Measurements from ENCODE around the gene ADCY3.
A peak's percentile ranks its signal among the peaks of the same experiment; 100 is the strongest.
"Not testable (repeated sequence)": the region's sequence is repeated elsewhere in the genome, so short reads cannot be mapped to it uniquely, and the experiment has no call there.

Gene ADCY3

GRCh38 chr2:24805811-24806660 lies 114.0 kb downstream of the ADCY3 start:
- DNase-seq: not testable (repeated sequence)

GRCh38 chr2:24800487-24800886 lies 119.5 kb downstream of the ADCY3 start:
- not testable (repeated sequence) for DNase-seq

- no peak for DNase-seq
These were observed 122.4 kb downstream of the ADCY3 start for GRCh38 chr2:24797644-24798043.

GRCh38 chr2:24793761-24794435 lies 126.1 kb downstream of the ADCY3 start:
- peak; percentile 24 for DNase-seq

- peak; percentile 96 for DNase-seq
These were observed 126.9 kb downstream of the ADCY3 start, which contains the start of the genes CENPO and PTRHD1 for GRCh38 chr2:24792874-24793760. CENPO (plus strand) TSS chr2:24793425; CDS start chr2:24793920, 495 bp downstream. PTRHD1 (minus strand) TSS chr2:24793391; CDS start chr2:24793377, 14 bp downstream.

- DNase-seq: no peak
These were observed 127.5 kb downstream of the ADCY3 start for GRCh38 chr2:24792542-24792873.

- DNase-seq: no peak
These were observed 128.6 kb downstream of the ADCY3 start for GRCh38 chr2:24791452-24791851.

- no peak for DNase-seq
These were observed 131.2 kb downstream of the ADCY3 start for GRCh38 chr2:24788816-24789215.

GRCh38 chr2:24787532-24787931 lies 132.5 kb downstream of the ADCY3 start:
- no peak for DNase-seq

- DNase-seq: no peak
These were observed 134.2 kb downstream of the ADCY3 start for GRCh38 chr2:24785671-24786321.

- DNase-seq: no peak
These were observed 136.4 kb downstream of the ADCY3 start for GRCh38 chr2:24783641-24784040.

GRCh38 chr2:24779116-24779515 lies 140.9 kb downstream of the ADCY3 start:
- no peak for DNase-seq

- no peak for DNase-seq
These were observed 145.7 kb downstream of the ADCY3 start for GRCh38 chr2:24774373-24774772.

GRCh38 chr2:24771764-24772586 lies 148.1 kb downstream of the ADCY3 start:
- DNase-seq: no peak

- DNase-seq: no peak
These were observed 149.0 kb downstream of the ADCY3 start for GRCh38 chr2:24771061-24771460.
